H9 (cell line): ENCODE data around the gene ORAI2. TPM values are rescaled to one million over a fixed set of nuclear protein-coding genes. Genes with fewer than 3 reads are reported as not detected.

ENCODE experiments used
- DNase-seq: peaks from one replicate; pipeline ENCODE4 v3.0.0-alpha.2; 2017
- H2AFZ ChIP-seq: one replicate; pipeline ENCODE4 v1.6.1; 2013; ENCODE audit warnings: mild to moderate bottlenecking, low read length, control low read depth, moderate library complexity
- H2AK5ac ChIP-seq: 2 replicates; pipeline ENCODE4 v1.6.1; 2013; ENCODE audit warnings: low read length, control low read depth, mixed read lengths; ENCODE audit not compliant: insufficient read length
- H2BK120ac ChIP-seq: one replicate; pipeline ENCODE4 v1.6.1; 2013; ENCODE audit warnings: low read depth, mild to moderate bottlenecking, low read length, control low read depth, inconsistent platforms; ENCODE audit not compliant: poor library complexity, severe bottlenecking
- H2BK12ac ChIP-seq: 2 replicates; pipeline ENCODE4 v1.6.1; 2013; ENCODE audit warnings: low read length, control low read depth, mixed read lengths, low read depth; ENCODE audit not compliant: insufficient read length
- H2BK15ac ChIP-seq: 2 replicates; pipeline ENCODE4 v1.6.1; 2013; ENCODE audit warnings: low read depth, low read length, control low read depth
- H2BK20ac ChIP-seq: one replicate; pipeline ENCODE4 v1.6.1; 2013; ENCODE audit warnings: low read depth, mild to moderate bottlenecking, low read length, control low read depth, inconsistent platforms; ENCODE audit not compliant: poor library complexity, severe bottlenecking
- H2BK5ac ChIP-seq: 2 replicates; pipeline ENCODE4 v1.6.1; 2013; ENCODE audit warnings: low read length, control low read depth, mixed read lengths; ENCODE audit not compliant: insufficient read length
- H3K14ac ChIP-seq: 2 replicates; pipeline ENCODE4 v1.6.1; 2013; ENCODE audit warnings: low read length, control low read depth; ENCODE audit not compliant: insufficient read depth
- H3K18ac ChIP-seq: 2 replicates; pipeline ENCODE4 v1.6.1; 2013; ENCODE audit warnings: low read depth, mild to moderate bottlenecking, mixed read lengths, low read length, control low read depth; ENCODE audit not compliant: insufficient read length
- H3K23ac ChIP-seq: 2 replicates; pipeline ENCODE4 v1.6.1; 2013; ENCODE audit warnings: low read length, control low read depth, mixed read lengths, low read depth; ENCODE audit not compliant: insufficient read length
- H3K23me2 ChIP-seq: 2 replicates; pipeline ENCODE4 v1.6.1; 2013; ENCODE audit warnings: low read depth, mild to moderate bottlenecking, mixed read lengths, low read length, control low read depth; ENCODE audit not compliant: insufficient read length, poor library complexity, severe bottlenecking
- H3K27ac ChIP-seq: 2 replicates; pipeline ENCODE4 v1.5.1; 2013; ENCODE audit warnings: low read length, control low read depth, mixed read lengths, low read depth; ENCODE audit not compliant: insufficient read length
- H3K27me3 ChIP-seq: 2 replicates; pipeline ENCODE4 v1.6.1; 2013; ENCODE audit warnings: low read length, control low read depth, inconsistent platforms; ENCODE audit not compliant: insufficient read depth
- H3K4ac ChIP-seq: 2 replicates; pipeline ENCODE4 v1.6.1; 2013; ENCODE audit warnings: low read depth, mild to moderate bottlenecking, control low read depth, inconsistent platforms, low read length, moderate library complexity
- H3K4me1 ChIP-seq: 2 replicates; pipeline ENCODE4 v1.6.1; 2013; ENCODE audit warnings: low read length, control low read depth, inconsistent platforms; ENCODE audit not compliant: insufficient read depth
- H3K4me2 ChIP-seq: 2 replicates; pipeline ENCODE4 v1.6.1; 2013; ENCODE audit warnings: low read length, control low read depth, mixed read lengths; ENCODE audit not compliant: insufficient read length, insufficient read depth
- H3K56ac ChIP-seq: 2 replicates; pipeline ENCODE4 v1.6.1; 2013; ENCODE audit warnings: low read depth, mild to moderate bottlenecking, mixed read lengths, low read length, control low read depth; ENCODE audit not compliant: insufficient read length
- H3K79me1 ChIP-seq: 2 replicates; pipeline ENCODE4 v1.6.1; 2013; ENCODE audit warnings: low read depth, mild to moderate bottlenecking, moderate library complexity, low read length, control low read depth, inconsistent platforms; ENCODE audit not compliant: insufficient read depth, poor library complexity, severe bottlenecking
- H3K79me2 ChIP-seq: 2 replicates; pipeline ENCODE4 v1.6.1; 2013; ENCODE audit warnings: low read length, control low read depth, inconsistent platforms; ENCODE audit not compliant: insufficient read depth
- H3K9ac ChIP-seq: 2 replicates; pipeline ENCODE4 v1.6.1; 2013; ENCODE audit warnings: low read length, control low read depth, mixed read lengths; ENCODE audit not compliant: insufficient read length; ENCODE audit errors: extremely low read depth
- H3K9me3 ChIP-seq: one replicate; pipeline ENCODE4 v1.6.1; 2013; ENCODE audit warnings: low read depth, low read length, inconsistent platforms; ENCODE audit not compliant: control insufficient read depth
- H3T11ph ChIP-seq: one replicate; pipeline ENCODE4 v1.6.1; 2013; ENCODE audit warnings: mild to moderate bottlenecking, low read length, control low read depth, inconsistent platforms
- H4K20me1 ChIP-seq: one replicate; pipeline ENCODE4 v1.6.1; 2013; ENCODE audit not compliant: control insufficient read depth, insufficient read length, insufficient read depth
- H4K5ac ChIP-seq: 2 replicates; pipeline ENCODE4 v1.6.1; 2013; ENCODE audit warnings: low read depth, mild to moderate bottlenecking, mixed read lengths, low read length, control low read depth; ENCODE audit not compliant: insufficient read length
- H4K8ac ChIP-seq: replicated peaks from 2 replicates; pipeline ENCODE4 v1.6.1; 2013; ENCODE audit warnings: low read length, control low read depth, mixed read lengths, low read depth; ENCODE audit not compliant: insufficient read length
- H4K91ac ChIP-seq: 2 replicates; pipeline ENCODE4 v1.6.1; 2013; ENCODE audit warnings: low read depth, mild to moderate bottlenecking, moderate library complexity, mixed read lengths, low read length, control low read depth; ENCODE audit not compliant: insufficient read length
- H3K27ac Mint-ChIP-seq, 3 experiments: 2 replicates in 2 of 3; 3 replicates in 1 of 3; pipeline ENCODE4 v1.8.0; 2020 to 2021; ENCODE audit warnings: mixed read lengths in 3 of 3, mild to moderate bottlenecking in 1 of 3, moderate library complexity in 1 of 3
- H3K27me3 Mint-ChIP-seq: 2 replicates; pipeline ENCODE4 v1.8.0; 2021; ENCODE audit warnings: low read depth, mild to moderate bottlenecking, moderate library complexity, mixed read lengths
- H3K36me3 Mint-ChIP-seq, 3 experiments: 2 replicates in 2 of 3; 3 replicates in 1 of 3; pipeline ENCODE4 v1.8.0; 2020 to 2021; ENCODE audit warnings: low read depth in 3 of 3, mixed read lengths in 3 of 3; ENCODE audit not compliant: insufficient read depth in 1 of 3
- H3K4me1 Mint-ChIP-seq, 2 experiments: 2 replicates each; pipeline ENCODE4 v1.8.0; 2020; ENCODE audit warnings: mixed read lengths in 2 of 2
- H3K4me3 Mint-ChIP-seq, 2 experiments: 2 replicates in 1 of 2; 3 replicates in 1 of 2; pipeline ENCODE4 v1.8.0; 2020 to 2021; ENCODE audit warnings: mild to moderate bottlenecking in 2 of 2, mixed read lengths in 2 of 2, moderate library complexity in 1 of 2
- H3K9me3 Mint-ChIP-seq, 2 experiments: 2 replicates in 1 of 2; 3 replicates in 1 of 2; pipeline ENCODE4 v1.8.0; 2020; ENCODE audit warnings: mild to moderate bottlenecking in 2 of 2, mixed read lengths in 2 of 2, moderate library complexity in 1 of 2
- WGBS: extraction: QIAGEN DNeasy Blood & Tissue Kit; methylation state at CpG from one replicate; pipeline ENCODE4 v1.1.7; 2013; ENCODE audit warnings: missing lambda C conversion rate, low lambda C conversion rate, mixed read lengths; ENCODE audit not compliant: insufficient read length; ENCODE audit errors: extremely low coverage; 5-methylcytosine and 5-hydroxymethylcytosine counted together
- total RNA-seq: library from RNA; stranded (reverse); gene quantifications from 2 replicates; pipeline ENCODE4 v1.2.1, GENCODE V29; 2021
- TF ChIP-seq, protein P1 (sequence below): fragments of 200-600 bp; sonication (generic); conservative IDR thresholded peaks from 3 replicates; pipeline ENCODE4 v1.8.0; 2021; ENCODE audit warnings: antibody characterized with exemption, mild to moderate bottlenecking

Gene ORAI2
- total RNA-seq, 1 experiment from 2014 or later, result 26.6 TPM

DNA sequence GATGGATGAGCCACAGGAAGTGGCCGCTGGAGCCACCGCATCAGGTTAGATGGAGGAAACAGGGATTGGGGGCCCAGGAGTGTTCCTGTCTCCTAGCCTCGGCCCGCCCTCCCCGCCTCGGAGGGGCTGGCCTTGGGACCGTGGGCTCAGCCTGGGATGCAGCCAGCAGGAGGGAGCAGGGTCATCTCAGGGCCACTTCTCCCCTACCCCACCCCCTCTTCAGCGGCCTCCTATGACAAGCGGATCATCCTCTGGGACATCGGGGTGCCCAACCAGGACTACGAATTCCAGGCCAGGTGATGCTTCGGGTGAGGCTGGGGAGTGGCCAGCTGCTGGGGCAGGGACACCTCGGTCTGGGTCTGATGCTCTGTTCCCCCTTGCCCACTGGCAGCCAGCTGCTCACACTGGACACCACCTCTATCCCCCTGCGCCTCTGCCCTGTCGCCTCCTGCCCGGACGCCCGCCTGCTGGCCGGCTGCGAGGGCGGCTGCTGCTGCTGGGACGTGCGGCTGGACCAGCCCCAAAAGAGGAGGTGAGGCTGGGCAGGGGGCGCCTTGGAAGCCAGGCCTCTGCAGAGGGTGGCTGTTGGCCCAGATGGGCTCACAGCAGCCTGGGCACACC, 36.1 kb downstream of the ORAI2 start:
- H4K5ac ChIP-seq, result no peak overlapping the region
- H4K91ac ChIP-seq, result no peak overlapping the region
- H3K79me1 ChIP-seq, result peaks cover 2% of the 10 kb centered on the region
- no peak overlapping the region for H3K27ac ChIP-seq
- H3K27me3 ChIP-seq, result no peaks in the 10 kb centered on the region
- H3K9ac ChIP-seq, result no peak overlapping the region
- H2AK5ac ChIP-seq, result no peak overlapping the region
- no peaks in the 10 kb centered on the region for H3K9me3 Mint-ChIP-seq
- no peak overlapping the region for H3K23ac ChIP-seq
- no peak overlapping the region for H3K4ac ChIP-seq
- DNase-seq, result no peak
- WGBS, result no CpG with 5 or more reads among the region's 24 CpGs
- H2BK5ac ChIP-seq, result no peak overlapping the region
- TF ChIP-seq, protein P1, sequence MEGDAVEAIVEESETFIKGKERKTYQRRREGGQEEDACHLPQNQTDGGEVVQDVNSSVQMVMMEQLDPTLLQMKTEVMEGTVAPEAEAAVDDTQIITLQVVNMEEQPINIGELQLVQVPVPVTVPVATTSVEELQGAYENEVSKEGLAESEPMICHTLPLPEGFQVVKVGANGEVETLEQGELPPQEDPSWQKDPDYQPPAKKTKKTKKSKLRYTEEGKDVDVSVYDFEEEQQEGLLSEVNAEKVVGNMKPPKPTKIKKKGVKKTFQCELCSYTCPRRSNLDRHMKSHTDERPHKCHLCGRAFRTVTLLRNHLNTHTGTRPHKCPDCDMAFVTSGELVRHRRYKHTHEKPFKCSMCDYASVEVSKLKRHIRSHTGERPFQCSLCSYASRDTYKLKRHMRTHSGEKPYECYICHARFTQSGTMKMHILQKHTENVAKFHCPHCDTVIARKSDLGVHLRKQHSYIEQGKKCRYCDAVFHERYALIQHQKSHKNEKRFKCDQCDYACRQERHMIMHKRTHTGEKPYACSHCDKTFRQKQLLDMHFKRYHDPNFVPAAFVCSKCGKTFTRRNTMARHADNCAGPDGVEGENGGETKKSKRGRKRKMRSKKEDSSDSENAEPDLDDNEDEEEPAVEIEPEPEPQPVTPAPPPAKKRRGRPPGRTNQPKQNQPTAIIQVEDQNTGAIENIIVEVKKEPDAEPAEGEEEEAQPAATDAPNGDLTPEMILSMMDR, result no peak
- H3K4me3 Mint-ChIP-seq, result no peak overlapping the region
- no peaks in the 10 kb centered on the region for H3K79me2 ChIP-seq
- H4K8ac ChIP-seq, result no peak overlapping the region
- no peak overlapping the region for H2BK20ac ChIP-seq
- no peak overlapping the region for H2BK15ac ChIP-seq
- no peak overlapping the region for H3K56ac ChIP-seq
- H2AFZ ChIP-seq, result no peak overlapping the region
- no peaks in the 10 kb centered on the region for H3K23me2 ChIP-seq
- H3T11ph ChIP-seq, result no peak overlapping the region
- no peak overlapping the region for H3K18ac ChIP-seq
- H3K4me2 ChIP-seq, result no peak overlapping the region
- H3K14ac ChIP-seq, result no peak overlapping the region
- peaks cover under 1% of the 10 kb centered on the region; the same call in 1 of the 2 replicates for H3K27me3 Mint-ChIP-seq
- peaks cover 20 to 33% (median 31%) of the 10 kb centered on the region in 3 experiments; a peak in 6 of 7 replicates for H3K36me3 Mint-ChIP-seq
- no peaks in the 10 kb centered on the region for H4K20me1 ChIP-seq
- no peaks in the 10 kb centered on the region for H3K9me3 ChIP-seq
- H3K27ac Mint-ChIP-seq, result no peak overlapping the region
- no peak overlapping the region for H2BK120ac ChIP-seq
- no peak overlapping the region for H2BK12ac ChIP-seq
- peaks cover 5% of the 10 kb centered on the region in 2 experiments; a peak in 1 of 4 replicates for H3K4me1 Mint-ChIP-seq
- no peaks in the 10 kb centered on the region for H3K4me1 ChIP-seq
